ENCODE measurements around the gene SORL1. TPM values are rescaled to one million over a fixed set of nuclear protein-coding genes. Genes with fewer than 3 reads are reported as not detected.

The SORL1 gene
- total and polyA plus RNA-seq, 9 of the 15 experiments (the other 6 are each of a cell fraction or from before 2014, with no cell fraction given), result 0.01 to 0.66 TPM; not detected in 7

GRCh38 chr11:121611242-121611641, 159.1 kb downstream of the SORL1 start:
- no peak for ATAC-seq
- TF ChIP-seq NFYB (IDR thresholded peaks at IDR 0.05; ENCODE audit: extremely low read depth, insufficient read length) (no peak), EGR1 (conservative IDR thresholded peaks at IDR 0.05) (no peak), E2F8 (IDR thresholded peaks at IDR 0.05; ENCODE audit: low read depth, partially characterized antibody) (no peak), SUPT5H (IDR thresholded peaks at IDR 0.05) (no peak), ZNF384 (IDR thresholded peaks at IDR 0.05; ENCODE audit: low read depth, low read length) (no peak), KAT2B (IDR thresholded peaks at IDR 0.05; ENCODE audit: low read depth, low read length) (no peak), ZBTB1 (CRISPR knock-in tag; IDR thresholded peaks at IDR 0.05; ENCODE audit: borderline replicate concordance, low read depth) (no peak), NEUROD1 (IDR thresholded peaks at IDR 0.05; ENCODE audit: borderline replicate concordance, low read depth, low read length, partially characterized antibody) (no peak), CEBPZ (IDR thresholded peaks at IDR 0.05; ENCODE audit: borderline replicate concordance, low read depth, low read length) (no peak), LARP7 (IDR thresholded peaks at IDR 0.05) (no peak), ZKSCAN8 (CRISPR knock-in tag; IDR thresholded peaks at IDR 0.05) (no peak), E2F4 (CRISPR knock-in tag; IDR thresholded peaks at IDR 0.05; ENCODE audit: low read depth) (no peak), NFE2 (IDR thresholded peaks at IDR 0.05; ENCODE audit: low read depth) (no peak), RBM25 (IDR thresholded peaks at IDR 0.05; ENCODE audit: low read depth, low read length, severe bottlenecking) (no peak)

More at GRCh38 chr11:121611242-121611641, 159.1 kb downstream of the SORL1 start:
- H4K20me1 ChIP-seq (replicated peaks; ENCODE audit: control insufficient read depth, insufficient read depth, low read length), result no peaks in the 10 kb centered on the region
- no peaks in the 10 kb centered on the region for H3K79me2 ChIP-seq (ENCODE audit: control insufficient read depth, insufficient read depth, low read length)
- no peak overlapping the region for H2AFZ ChIP-seq (ENCODE audit: low read depth, low read length)
- no peak overlapping the region for H3K9ac ChIP-seq (ENCODE audit: insufficient read depth in 1 of 2, low read depth in 2 of 2, low read length in 2 of 2)
- ChIA-PET POLR2A (no interaction called here), CTCF (ENCODE audit: low intra/inter-chr PET ratio) (no interaction called here)
- no TSS peak for BruUV-seq (replicated peaks)
- WGBS (ENCODE audit: insufficient coverage, low coverage, missing lambda C conversion rate), result 0% methylated on average over 6 of the region's 6 CpGs
- H3K9me3 ChIP-seq (replicated peaks; ENCODE audit: control insufficient read depth, insufficient read depth, low read depth, low read length), result no peaks in the 10 kb centered on the region
- no peaks in the 10 kb centered on the region for H3K4me1 ChIP-seq (replicated peaks in 1 of 2; ENCODE audit: control insufficient read depth in 2 of 2, insufficient read depth in 2 of 2, low read length in 2 of 2)
- intact Hi-C loops (cut with micrococcal nuclease), result no loop called here
- no peak for FAIRE-seq
- peaks cover 0 to 5% of the 10 kb centered on the region in 2 experiments; a peak in 1 of 5 replicates for H3K27me3 ChIP-seq (ENCODE audit: control insufficient read depth in 2 of 2, insufficient read depth in 2 of 2, low read length in 2 of 2)
- DNase-seq (ENCODE audit: extremely low read depth in 1 of 4, low spot score in 3 of 4), result no peak
- in situ Hi-C loops (cut with MboI), result no loop called here
- H3K36me3 ChIP-seq (ENCODE audit: control insufficient read depth, insufficient read depth, low read length), result no peaks in the 10 kb centered on the region
- H3K4me3 ChIP-seq, result no peak overlapping the region
- no peak overlapping the region for H3K27ac ChIP-seq (ENCODE audit: extremely low read depth, low read depth, low read length)
- H3K4me2 ChIP-seq (ENCODE audit: insufficient read depth, low read length), result no peak overlapping the region
- H3K9me1 ChIP-seq (ENCODE audit: control insufficient read depth, insufficient read depth, low read length), result no peaks in the 10 kb centered on the region
